Testis (tissue), 3 donors: Measurements from ENCODE around the gene ESCO1. TPM values are rescaled to one million over a fixed set of nuclear protein-coding genes. Genes with fewer than 3 reads are reported as not detected.
A peak's percentile ranks its signal among the peaks of the same experiment; 100 is the strongest.

Source experiments
- DNase-seq: peaks from one replicate; pipeline ENCODE4 v3.0.0-alpha.2; 2019
- H3K27ac ChIP-seq, 2 donors: fragments of 200-600 bp; sonication (generic); one replicate each; pipeline ENCODE4 v1.5.1; 2019
- H3K27me3 ChIP-seq: fragments of 200-600 bp; sonication (generic); one replicate; pipeline ENCODE4 v1.5.1; 2019
- H3K36me3 ChIP-seq: fragments of 200-600 bp; sonication (generic); one replicate; pipeline ENCODE4 v1.5.1; 2017; ENCODE audit warnings: low read depth; ENCODE audit errors: missing control alignments
- H3K4me1 ChIP-seq: fragments of 200-600 bp; sonication (generic); one replicate; pipeline ENCODE4 v1.5.1; 2019
- H3K4me3 ChIP-seq, 2 donors: fragments of 200-600 bp; sonication (generic); one replicate each; pipeline ENCODE4 v1.5.1; 2017 to 2019
- H3K9me3 ChIP-seq: fragments of 200-600 bp; sonication (generic); one replicate; pipeline ENCODE4 v1.5.1; 2017
- CTCF ChIP-seq, 3 experiments: fragments of 450-650 bp in 2 of 3; fragments of 200-600 bp in 1 of 3; sonication (generic) in 1 of 3; IDR thresholded peaks; one replicate each; pipeline ENCODE4 v1.5.1; 2016 to 2019; ENCODE audit warnings: antibody characterized with exemption in 3 of 3, mild to moderate bottlenecking in 2 of 3, moderate library complexity in 1 of 3
- POLR2A ChIP-seq: fragments of 450-650 bp; IDR thresholded peaks from one replicate; pipeline ENCODE4 v1.6.1; 2017; ENCODE audit warnings: antibody characterized with exemption, mild to moderate bottlenecking, moderate library complexity
- WGBS, 2 donors: methylation state at CpG; one replicate each; pipeline ENCODE4 v1.1.5; 2018; 5-methylcytosine and 5-hydroxymethylcytosine counted together
- intact Hi-C: fragments of 100-400 bp; cut with DNase I; formaldehyde crosslinking; loops from one replicate; pipeline ENCODE4 v1.15.1; 2023; ENCODE audit warnings: low total_unique reads
- polyA plus RNA-seq: library from polyadenylated mRNA; stranded (reverse); fragments of 350-450 nt; fragmentation: Illumina TruSeq; extraction: RNeasy Lipid Tissue Mini Kit (QIAGEN cat#74804); gene quantifications from one replicate; pipeline ENCODE4 v1.2.3, GENCODE V29; 2014; ENCODE audit warnings: low read depth, low replicate concordance; ENCODE audit not compliant: insufficient read depth
- total RNA-seq, 2 donors: library from RNA; depleted of rRNA; stranded (reverse); fragments of >200 nt; gene quantifications; one replicate each; pipeline ENCODE4 v1.2.3, GENCODE V29; 2016

Gene ESCO1
- total and polyA plus RNA-seq, 3 donors from 2014 or later: 13.1 to 55.9 (median 43.0) TPM

DNA sequence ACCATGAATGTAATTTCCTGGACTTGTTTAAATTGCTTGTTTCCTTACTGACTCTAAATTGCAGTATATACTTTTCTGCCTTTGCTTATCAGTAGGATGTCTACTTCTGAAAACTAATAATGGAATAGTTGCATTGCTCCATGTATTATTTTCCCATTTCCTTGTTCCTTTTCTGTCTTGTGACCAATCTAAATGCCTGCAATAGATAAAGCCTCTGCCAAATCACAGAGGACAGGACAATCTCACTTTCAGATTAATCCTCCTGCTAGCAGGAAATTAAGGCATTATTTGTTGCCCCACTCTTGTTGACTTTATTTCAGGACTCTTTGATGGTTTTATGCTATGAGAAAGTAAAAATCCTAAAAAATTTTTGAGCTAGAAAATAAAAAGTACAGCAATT, 4.7 kb upstream of the ESCO1 start:
- no peaks in the 10 kb centered on the region for H3K4me1 ChIP-seq
- intact Hi-C loops: no loop called here
- no peaks in the 10 kb centered on the region for H3K36me3 ChIP-seq
- no peak for DNase-seq
- H3K27ac ChIP-seq: peak overlapping the region; percentile 24 to 55
- H3K27me3 ChIP-seq: no peaks in the 10 kb centered on the region
- no peaks in the 10 kb centered on the region for H3K9me3 ChIP-seq
- H3K4me3 ChIP-seq: no peak overlapping the region
- TF ChIP-seq CTCF (IDR thresholded peaks at IDR 0.05) (no peak), POLR2A (no peak)

DNA sequence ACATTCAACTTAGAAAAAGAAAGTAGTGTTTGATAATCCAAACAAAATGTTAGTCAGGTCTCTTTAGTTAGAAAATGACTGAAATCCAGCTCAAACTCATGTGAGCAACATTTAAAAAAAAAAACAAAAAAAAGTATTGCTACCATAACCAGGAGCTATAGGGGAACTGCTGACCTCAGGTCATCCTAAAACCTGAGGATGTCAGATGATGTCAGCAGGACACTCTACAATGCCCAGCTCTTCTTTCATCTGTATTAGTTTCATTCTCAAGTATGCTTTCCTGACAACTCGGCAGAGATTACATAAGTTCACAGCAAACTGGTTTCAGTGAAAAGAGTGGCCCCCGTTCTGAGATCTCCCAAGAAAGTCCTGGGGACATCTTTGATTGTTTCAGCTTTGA, 4.2 kb upstream of the ESCO1 start:
- no peak overlapping the region for H3K4me3 ChIP-seq
- peak overlapping the region; percentile 24 to 55 for H3K27ac ChIP-seq
- H3K4me1 ChIP-seq: no peaks in the 10 kb centered on the region
- WGBS, 2 donors: 45 to 48% methylated on average over 2 of the region's 2 CpGs
- TF ChIP-seq CTCF (IDR thresholded peaks at IDR 0.05): no peak
- no peak for TF ChIP-seq POLR2A
- H3K36me3 ChIP-seq: no peaks in the 10 kb centered on the region
- intact Hi-C loops: no loop called here
- no peak for DNase-seq
- H3K27me3 ChIP-seq: no peaks in the 10 kb centered on the region
- H3K9me3 ChIP-seq: no peaks in the 10 kb centered on the region

DNA sequence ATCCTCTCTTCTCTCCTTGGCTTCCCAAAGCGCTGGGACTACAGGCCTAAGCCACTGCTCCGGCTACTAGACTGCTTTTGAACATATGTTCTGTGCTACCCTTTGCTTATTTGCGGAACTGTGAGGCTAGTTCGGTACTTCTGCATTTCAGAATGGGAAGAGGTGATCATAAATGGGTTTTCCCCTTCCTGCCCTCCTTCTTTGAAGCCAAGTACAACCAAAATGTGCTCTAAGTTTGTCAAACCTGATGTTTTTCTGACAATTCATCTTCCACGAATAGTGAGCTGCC, 1.7 kb upstream of the ESCO1 start:
- Histone ChIP-seq H3K4me3 (no peak overlapping the region), H3K27me3 (no peaks in the 10 kb centered on the region), H3K27ac (no peak overlapping the region), H3K36me3 (no peaks in the 10 kb centered on the region), H3K9me3 (no peaks in the 10 kb centered on the region), H3K4me1 (peaks cover 3% of the 10 kb centered on the region)
- intact Hi-C loops: no loop called here
- 86 to 87% methylated on average over 5 of the region's 5 CpGs for WGBS, 2 donors
- DNase-seq: no peak
- TF ChIP-seq POLR2A (no peak), CTCF (IDR thresholded peaks at IDR 0.05) (no peak)

DNA sequence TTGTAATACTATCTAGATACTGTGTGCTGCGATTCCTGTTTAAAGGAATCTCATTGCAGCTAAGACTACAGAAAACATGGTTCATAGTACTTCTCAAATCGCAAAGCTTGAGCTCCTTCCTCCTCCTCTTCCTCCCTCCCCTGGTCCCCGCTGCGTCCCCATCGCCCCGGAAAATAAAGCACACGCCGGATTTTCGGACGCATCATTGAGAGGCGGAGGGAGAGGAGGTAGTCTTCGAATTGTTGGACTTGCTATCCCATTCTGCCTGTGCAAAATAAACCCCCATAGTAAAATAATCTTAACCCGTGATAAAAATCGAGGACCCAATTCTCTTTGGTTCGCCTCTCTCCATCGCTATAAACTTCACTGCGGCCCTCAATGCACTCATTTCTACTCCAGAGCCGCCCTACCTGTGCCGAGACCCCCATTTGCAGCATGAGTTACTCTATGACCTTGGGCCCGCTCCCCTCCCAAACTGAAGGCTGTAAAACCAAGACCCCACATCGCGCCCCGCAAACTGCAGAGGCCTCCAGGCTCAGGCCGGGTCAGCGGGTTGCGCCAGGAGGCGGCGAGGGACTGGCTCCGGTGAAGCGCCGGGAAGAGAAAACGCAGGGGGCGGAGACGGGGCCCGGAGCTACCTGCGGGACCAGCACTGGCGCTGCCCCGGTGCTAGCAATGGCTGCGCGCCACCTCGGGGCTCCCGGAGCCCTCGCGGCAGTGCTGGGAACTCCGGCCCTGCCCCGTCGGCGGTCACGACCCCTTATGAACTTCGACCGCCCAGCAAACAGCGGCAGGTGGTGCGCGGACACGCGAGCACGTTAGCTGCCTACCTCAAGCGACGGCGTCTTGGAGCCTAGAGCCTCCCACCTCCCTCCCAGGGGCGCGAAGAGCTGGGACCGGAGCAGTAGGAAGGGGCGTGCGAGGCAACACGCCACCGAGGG, 649 bp downstream of the ESCO1 start:
- DNase-seq: no peak
- intact Hi-C loops: no loop called here
- TF ChIP-seq CTCF (IDR thresholded peaks at IDR 0.05) (no peak), POLR2A (no peak)
- no peaks in the 10 kb centered on the region for H3K36me3 ChIP-seq
- WGBS, 2 donors: 0 to 1% methylated on average over 32 to 67 of the region's 67 CpGs
- peak overlapping the region; percentile 92 to 95 for H3K4me3 ChIP-seq
- no peaks in the 10 kb centered on the region for H3K27me3 ChIP-seq
- H3K9me3 ChIP-seq: no peaks in the 10 kb centered on the region
- H3K27ac ChIP-seq: peak overlapping the region; percentile 98 to 99
- peaks cover 3% of the 10 kb centered on the region for H3K4me1 ChIP-seq
